ENCODE results near the gene GTPBP4.
"Not testable (repeated sequence)": the region's sequence is repeated elsewhere in the genome, so short reads cannot be mapped to it uniquely, and the experiment has no call there.

The GTPBP4 gene

GRCh38 chr10:1061930-1062774, 73.9 kb downstream of the GTPBP4 start:
- DNase-seq: no peak

- DNase-seq: no peak
Observed at GRCh38 chr10:1063232-1063865, 75.1 kb downstream of the GTPBP4 start.

GRCh38 chr10:1064964-1065247, 76.7 kb downstream of the GTPBP4 start:
- DNase-seq: no peak

GRCh38 chr10:1066734-1067133, 78.5 kb downstream of the GTPBP4 start:
- not testable (repeated sequence) for DNase-seq

- no peak for DNase-seq
Observed at GRCh38 chr10:1068380-1069361, 80.4 kb downstream of the GTPBP4 start.
